Effector CD8-positive, alpha-beta T cell (primary cell): ENCODE measurements around the gene HSD3B7.

Source experiments
- DNase-seq: peaks from one replicate; lab custom pipeline; 2025; lab: John Stamatoyannopoulos, UW

The HSD3B7 gene

GRCh38 chr16:31023252-31023602 lies 38.2 kb downstream of the HSD3B7 start:
- no peak for DNase-seq

- no peak for DNase-seq
Measured at GRCh38 chr16:31023627-31024226, 38.7 kb downstream of the HSD3B7 start.

GRCh38 chr16:31025339-31025738 lies 40.3 kb downstream of the HSD3B7 start:
- DNase-seq = no peak

GRCh38 chr16:31029272-31029671 lies 44.3 kb downstream of the HSD3B7 start:
- DNase-seq = no peak

GRCh38 chr16:31031276-31031675 lies 46.3 kb downstream of the HSD3B7 start:
- no peak for DNase-seq

GRCh38 chr16:31032736-31033708 lies 48.0 kb downstream of the HSD3B7 start, which contains the start of gene STX4:
TSS of gene STX4 (plus strand) at chr16:31033558. CDS start at chr16:31033806, 248 bp downstream.
- DNase-seq = peak; percentile 100

DNA sequence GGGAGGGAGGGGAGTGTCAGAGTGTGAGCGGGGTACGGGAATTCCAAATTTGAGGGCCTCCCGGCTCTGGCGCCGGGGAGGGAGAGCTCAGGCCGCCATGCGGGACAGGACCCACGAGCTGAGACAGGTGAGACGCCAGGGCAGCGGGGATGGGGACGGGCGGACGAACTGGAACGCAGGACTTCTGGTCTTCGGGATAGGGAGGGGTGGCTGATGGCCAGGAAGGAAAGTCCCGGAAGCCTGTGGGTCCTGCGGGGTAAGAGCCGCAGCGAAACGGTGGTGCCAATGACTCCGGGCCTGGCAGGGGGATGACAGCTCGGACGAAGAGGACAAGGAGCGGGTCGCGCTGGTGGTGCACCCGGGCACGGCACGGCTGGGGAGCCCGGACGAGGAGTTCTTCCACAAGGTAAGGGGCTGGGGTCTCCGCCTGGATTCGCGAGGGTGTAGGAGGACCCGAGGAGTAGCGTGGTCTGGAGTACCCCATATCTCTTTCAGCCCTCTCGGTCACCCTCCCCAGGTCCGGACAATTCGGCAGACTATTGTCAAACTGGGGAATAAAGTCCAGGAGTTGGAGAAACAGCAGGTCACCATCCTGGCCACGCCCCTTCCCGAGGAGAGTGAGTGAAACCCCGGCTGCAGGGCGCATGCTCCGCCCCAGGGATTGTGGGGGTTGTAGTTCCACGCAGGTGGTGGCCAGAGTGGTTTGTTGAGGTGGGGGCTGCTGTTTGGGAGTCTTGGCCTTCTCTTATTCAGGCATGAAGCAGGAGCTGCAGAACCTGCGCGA lies 48.9 kb downstream of the HSD3B7 start:
- peak; percentile 78 for DNase-seq

DNA sequence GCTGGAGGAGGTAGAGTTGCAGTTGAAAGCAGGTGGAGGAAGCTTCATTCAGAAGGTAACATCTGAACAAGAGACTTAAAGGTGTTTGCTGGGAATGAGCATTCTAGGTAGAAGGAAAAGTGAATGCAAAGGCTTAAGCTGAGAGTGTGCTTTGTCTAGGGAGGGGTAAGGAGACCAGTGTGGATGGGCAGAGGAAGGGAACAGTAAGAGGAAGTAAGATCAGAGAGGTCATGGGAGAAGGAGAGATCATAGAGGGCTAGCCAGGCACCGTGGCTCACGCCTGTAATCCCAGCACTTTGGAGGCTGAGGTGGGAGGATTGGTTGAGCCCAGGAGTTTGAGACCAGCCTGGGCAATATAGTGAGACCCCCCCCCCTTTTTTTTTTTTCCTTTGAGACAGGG lies 51.7 kb downstream of the HSD3B7 start:
- no peak for DNase-seq
